GM19467 (cell line): ENCODE measurements around the gene LHX2.

Experiments used
- ATAC-seq: cut with Tn5 transposase; IDR thresholded peaks from one replicate; pipeline ENCODE4 v1.9.1; 2021; ENCODE audit warnings: mild to moderate bottlenecking, moderate library complexity; ENCODE audit not compliant: unreplicated experiment

LHX2 gene

GRCh38 chr9:123998970-123999621 is 12.5 kb upstream of the LHX2 start:
- ATAC-seq, result no peak

- ATAC-seq, result no peak
These were observed 11.9 kb upstream of the LHX2 start for GRCh38 chr9:123999661-124000060.

- ATAC-seq, result no peak
These were observed 11.3 kb upstream of the LHX2 start for GRCh38 chr9:124000161-124000783.

- ATAC-seq, result no peak
These were observed 10.6 kb upstream of the LHX2 start for GRCh38 chr9:124000784-124001457.

GRCh38 chr9:124001458-124001799 is 10.1 kb upstream of the LHX2 start:
- no peak for ATAC-seq

- no peak for ATAC-seq
These were observed 9.6 kb upstream of the LHX2 start for GRCh38 chr9:124001866-124002525.

- ATAC-seq, result no peak
These were observed 7.8 kb upstream of the LHX2 start for GRCh38 chr9:124003636-124004349.

- ATAC-seq, result no peak
These were observed 7.0 kb upstream of the LHX2 start for GRCh38 chr9:124004593-124004992.

- no peak for ATAC-seq
These were observed 6.4 kb upstream of the LHX2 start for GRCh38 chr9:124005029-124005771.

- ATAC-seq, result no peak
These were observed 4.9 kb upstream of the LHX2 start for GRCh38 chr9:124006448-124007361.

- no peak for ATAC-seq
These were observed 3.8 kb upstream of the LHX2 start for GRCh38 chr9:124007565-124008302.

- no peak for ATAC-seq
These were observed 3.3 kb upstream of the LHX2 start for GRCh38 chr9:124008303-124008693.

GRCh38 chr9:124008694-124009530 is 2.7 kb upstream of the LHX2 start:
- ATAC-seq, result no peak

- ATAC-seq, result no peak
These were observed 1.9 kb upstream of the LHX2 start for GRCh38 chr9:124009531-124010217.

GRCh38 chr9:124010303-124010664 is 1.3 kb upstream of the LHX2 start:
- ATAC-seq, result no peak

GRCh38 chr9:124010665-124011321 is 775 bp upstream of the LHX2 start:
- no peak for ATAC-seq
